Transverse colon (tissue), 3 donors: ENCODE results near the gene TECRL.

ENCODE experiments used
- CTCF ChIP-seq, 5 experiments: fragments of 200-600 bp in 3 of 5; fragments of 450-650 bp in 2 of 5; sonication (generic) in 3 of 5; IDR thresholded peaks; 1 replicate in 2 of 5; 2 replicates in 3 of 5; pipeline ENCODE4 v1.5.1; 2016 to 2017; ENCODE audit warnings: antibody characterized with exemption in 5 of 5, inconsistent platforms in 3 of 5, mild to moderate bottlenecking in 2 of 5, moderate library complexity in 1 of 5
- POLR2A ChIP-seq: fragments of 450-650 bp; IDR thresholded peaks from one replicate; pipeline ENCODE4 v1.6.1; 2016; ENCODE audit warnings: antibody characterized with exemption, mild to moderate bottlenecking, moderate library complexity

- TF ChIP-seq CTCF (IDR thresholded peaks at IDR 0.05), result no peak
- no peak for TF ChIP-seq POLR2A
Measured at GRCh38 chr4:64266263-64266662, 143.0 kb downstream of the TECRL start.
